Neural cell (in vitro differentiated cells): ENCODE results near the gene RASGRP2. TPM values are rescaled to one million over a fixed set of nuclear protein-coding genes. Genes with fewer than 3 reads are reported as not detected.
A peak's percentile ranks its signal among the peaks of the same experiment; 100 is the strongest.

ENCODE experiments used
- H2AFZ ChIP-seq: fragments of 200-600, 300-800 bp; sonication (generic), shearing (Covaris generic); 2 replicates; pipeline ENCODE4 v1.6.0; 2014; ENCODE audit warnings: low read depth, mild to moderate bottlenecking, antibody characterized with exemption, low read length, moderate library complexity
- H3F3A ChIP-seq: fragments of 200-600 bp; shearing (Covaris generic); 2 replicates; pipeline ENCODE4 v1.6.1; 2016; ENCODE audit warnings: mild to moderate bottlenecking, moderate library complexity, mixed read lengths, antibody characterized with exemption, low read length; ENCODE audit not compliant: insufficient read depth, poor library complexity, severe bottlenecking
- H3K27ac ChIP-seq: fragments of 200-600, 300-800 bp; sonication (generic), shearing (Covaris generic); 2 replicates; pipeline ENCODE4 v1.5.1; 2014; ENCODE audit warnings: mild to moderate bottlenecking, low read length, moderate library complexity
- H3K27me3 ChIP-seq: fragments of 300-800, 200-600 bp; sonication (generic), shearing (Covaris generic); 2 replicates; pipeline ENCODE4 v1.6.0; 2014; ENCODE audit warnings: mild to moderate bottlenecking, low read depth, low read length, moderate library complexity; ENCODE audit not compliant: insufficient read depth
- H3K36me3 ChIP-seq: fragments of 300-800, 200-600 bp; sonication (generic), shearing (Covaris generic); 2 replicates; pipeline ENCODE4 v1.5.1; 2014; ENCODE audit warnings: mild to moderate bottlenecking, antibody characterized with exemption, low read length, moderate library complexity; ENCODE audit not compliant: insufficient read depth
- H3K4me2 ChIP-seq: fragments of 300-800, 200-600 bp; sonication (generic), shearing (Covaris generic); 2 replicates; pipeline ENCODE4 v1.6.0; 2014; ENCODE audit warnings: mild to moderate bottlenecking, low read length
- H3K4me3 ChIP-seq: fragments of 300-800, 200-600 bp; sonication (generic), shearing (Covaris generic); 2 replicates; pipeline ENCODE4 v1.5.1; 2014; ENCODE audit warnings: mild to moderate bottlenecking, low read length, moderate library complexity
- H3K79me2 ChIP-seq: fragments of 200-600 bp; shearing (Covaris generic); replicated peaks from 2 replicates; pipeline ENCODE4 v1.6.0; 2014; ENCODE audit warnings: mild to moderate bottlenecking, low read length, moderate library complexity; ENCODE audit not compliant: insufficient read depth
- H3K9ac ChIP-seq: fragments of 300-800, 200-600 bp; sonication (generic), shearing (Covaris generic); 2 replicates; pipeline ENCODE4 v1.6.1; 2016; ENCODE audit warnings: mild to moderate bottlenecking, low read length, mixed read lengths
- H3K9me2 ChIP-seq: fragments of 200-600 bp; shearing (Covaris generic); 2 replicates; pipeline ENCODE4 v1.6.1; 2016; ENCODE audit warnings: mild to moderate bottlenecking, low read length, mixed read lengths; ENCODE audit not compliant: insufficient read depth
- H3K9me3 ChIP-seq: fragments of 200-600, 300-800 bp; sonication (generic), shearing (Covaris generic); 2 replicates; pipeline ENCODE4 v1.6.1; 2016; ENCODE audit warnings: mild to moderate bottlenecking, mixed run types, low read length, moderate library complexity, mixed read lengths
- H4K20me1 ChIP-seq: fragments of 200-600 bp; shearing (Covaris generic); 2 replicates; pipeline ENCODE4 v1.6.1; 2016; ENCODE audit warnings: mild to moderate bottlenecking, mixed run types; ENCODE audit not compliant: insufficient read depth
- CTCF ChIP-seq: fragments of 450-650 bp; IDR thresholded peaks from 2 replicates; pipeline ENCODE4 v1.5.1; 2014; ENCODE audit warnings: antibody characterized with exemption, mild to moderate bottlenecking, moderate library complexity; ENCODE audit not compliant: poor library complexity, severe bottlenecking
- EP300 ChIP-seq: fragments of 450-650 bp; conservative IDR thresholded peaks from 2 replicates; pipeline ENCODE4 v1.6.1; 2014; ENCODE audit warnings: antibody characterized with exemption, mild to moderate bottlenecking, moderate library complexity; ENCODE audit not compliant: poor library complexity, severe bottlenecking
- EZH2 ChIP-seq: fragments of 200-600, 300-800 bp; shearing (Covaris generic), sonication (generic); IDR thresholded peaks from 2 replicates; pipeline ENCODE4 v1.6.1; 2014; ENCODE audit warnings: antibody characterized with exemption, low read length, borderline replicate concordance, mild to moderate bottlenecking; ENCODE audit not compliant: insufficient read depth, poor library complexity, severe bottlenecking
- MXI1 ChIP-seq: fragments of 450-650 bp; conservative IDR thresholded peaks from 2 replicates; pipeline ENCODE4 v1.6.1; 2014; ENCODE audit warnings: antibody characterized with exemption, mild to moderate bottlenecking; ENCODE audit not compliant: poor library complexity, severe bottlenecking
- POLR2AphosphoS5 ChIP-seq: IDR thresholded peaks from 2 replicates; pipeline ENCODE4 v1.6.1; 2012
- RAD21 ChIP-seq: fragments of 450-650 bp; conservative IDR thresholded peaks from 2 replicates; pipeline ENCODE4 v1.6.1; 2014; ENCODE audit warnings: antibody characterized with exemption, mild to moderate bottlenecking, moderate library complexity
- SMC3 ChIP-seq: fragments of 450-650 bp; conservative IDR thresholded peaks from 2 replicates; pipeline ENCODE4 v1.6.1; 2014; ENCODE audit warnings: antibody characterized with exemption, mild to moderate bottlenecking, moderate library complexity; ENCODE audit not compliant: poor library complexity
- TAF1 ChIP-seq: IDR thresholded peaks from 2 replicates; pipeline ENCODE4 v1.6.1; 2012; ENCODE audit warnings: low read depth
- polyA plus RNA-seq: library from polyadenylated mRNA; depleted of rRNA; stranded (reverse); fragments of >200 nt; gene quantifications from 2 replicates; pipeline ENCODE4 v1.2.3, GENCODE V29; 2014
- TF ChIP-seq, protein P1 (sequence below): IDR thresholded peaks from 2 replicates; pipeline ENCODE4 v1.6.1; 2012; ENCODE audit warnings: borderline replicate concordance

The RASGRP2 gene
- polyA plus RNA-seq, 1 donor from 2014 or later = 4.5 TPM

DNA sequence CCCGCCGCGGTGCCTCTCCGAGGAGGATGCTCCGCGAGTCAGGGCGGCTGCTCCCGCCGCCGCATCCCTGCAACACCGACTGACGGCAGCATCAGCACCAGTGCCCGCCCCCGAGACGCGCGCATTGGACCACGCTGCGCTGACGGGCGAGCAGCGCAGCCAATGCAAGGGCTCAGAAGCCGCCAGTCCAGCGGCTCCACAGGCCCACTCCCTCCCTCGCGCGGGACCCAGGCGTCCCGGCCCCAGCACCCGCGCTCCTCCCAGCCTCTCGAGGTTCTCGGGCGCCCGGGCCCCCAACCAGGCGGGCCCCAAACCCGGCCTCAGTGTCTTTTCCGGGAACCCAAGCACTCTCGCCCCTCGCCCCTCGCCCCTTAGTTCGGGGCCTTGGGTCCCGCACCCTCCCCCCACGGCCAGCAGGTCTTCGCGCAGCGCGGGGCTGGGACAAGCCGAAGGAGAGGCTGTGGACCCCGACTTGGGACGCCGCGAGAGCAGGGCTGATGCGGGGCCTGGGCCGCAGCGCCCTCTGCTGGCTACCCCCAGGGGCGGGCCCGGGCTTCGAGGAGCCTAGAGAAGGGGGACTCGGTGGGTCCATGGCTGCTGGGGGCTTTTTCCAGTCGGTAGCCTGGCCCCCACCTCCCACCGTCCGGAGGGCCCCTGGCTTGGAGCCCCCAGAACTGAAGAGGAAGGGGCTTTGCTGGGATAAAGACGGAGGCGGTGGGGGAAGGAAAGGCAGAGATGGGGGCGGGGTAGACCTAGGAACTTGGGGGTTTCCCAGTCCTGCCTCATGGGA lies 20.6 kb downstream of the RASGRP2 start, which contains the start of gene NRXN2:
NRXN2 (minus strand) TSS at position 81 of the 790 bp plus-strand sequence. CDS start 9,498 bp downstream, outside the sequence.
- H2AFZ ChIP-seq = peak within 1 kb of the TSS; percentile 53
- TF ChIP-seq CTCF = peak; percentile 96
- peak; percentile 69 for TF ChIP-seq TAF1
- no peak for TF ChIP-seq EZH2
- TF ChIP-seq SMC3 = peak; percentile 86
- TF ChIP-seq EP300 = peak; percentile 55
- peak; percentile 52 for TF ChIP-seq MXI1
- TF ChIP-seq RAD21 = peak; percentile 79
- peak; percentile 81 for TF ChIP-seq POLR2AphosphoS5
- TF ChIP-seq, protein P1, sequence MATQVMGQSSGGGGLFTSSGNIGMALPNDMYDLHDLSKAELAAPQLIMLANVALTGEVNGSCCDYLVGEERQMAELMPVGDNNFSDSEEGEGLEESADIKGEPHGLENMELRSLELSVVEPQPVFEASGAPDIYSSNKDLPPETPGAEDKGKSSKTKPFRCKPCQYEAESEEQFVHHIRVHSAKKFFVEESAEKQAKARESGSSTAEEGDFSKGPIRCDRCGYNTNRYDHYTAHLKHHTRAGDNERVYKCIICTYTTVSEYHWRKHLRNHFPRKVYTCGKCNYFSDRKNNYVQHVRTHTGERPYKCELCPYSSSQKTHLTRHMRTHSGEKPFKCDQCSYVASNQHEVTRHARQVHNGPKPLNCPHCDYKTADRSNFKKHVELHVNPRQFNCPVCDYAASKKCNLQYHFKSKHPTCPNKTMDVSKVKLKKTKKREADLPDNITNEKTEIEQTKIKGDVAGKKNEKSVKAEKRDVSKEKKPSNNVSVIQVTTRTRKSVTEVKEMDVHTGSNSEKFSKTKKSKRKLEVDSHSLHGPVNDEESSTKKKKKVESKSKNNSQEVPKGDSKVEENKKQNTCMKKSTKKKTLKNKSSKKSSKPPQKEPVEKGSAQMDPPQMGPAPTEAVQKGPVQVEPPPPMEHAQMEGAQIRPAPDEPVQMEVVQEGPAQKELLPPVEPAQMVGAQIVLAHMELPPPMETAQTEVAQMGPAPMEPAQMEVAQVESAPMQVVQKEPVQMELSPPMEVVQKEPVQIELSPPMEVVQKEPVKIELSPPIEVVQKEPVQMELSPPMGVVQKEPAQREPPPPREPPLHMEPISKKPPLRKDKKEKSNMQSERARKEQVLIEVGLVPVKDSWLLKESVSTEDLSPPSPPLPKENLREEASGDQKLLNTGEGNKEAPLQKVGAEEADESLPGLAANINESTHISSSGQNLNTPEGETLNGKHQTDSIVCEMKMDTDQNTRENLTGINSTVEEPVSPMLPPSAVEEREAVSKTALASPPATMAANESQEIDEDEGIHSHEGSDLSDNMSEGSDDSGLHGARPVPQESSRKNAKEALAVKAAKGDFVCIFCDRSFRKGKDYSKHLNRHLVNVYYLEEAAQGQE = peak; percentile 53
- peak within 1 kb of the TSS; percentile 91 for H3K4me2 ChIP-seq
- H3K4me3 ChIP-seq = peak within 1 kb of the TSS; percentile 91
- no peaks in the 10 kb centered on the region for H3K27me3 ChIP-seq
- H3K79me2 ChIP-seq = peaks cover 43% of the 10 kb centered on the region
- H3K36me3 ChIP-seq = no peaks in the 10 kb centered on the region
- H4K20me1 ChIP-seq = peaks cover 6% of the 10 kb centered on the region
- peak within 1 kb of the TSS; percentile 96 for H3K27ac ChIP-seq
- H3K9me3 ChIP-seq = no peaks in the 10 kb centered on the region
- H3F3A ChIP-seq = no peaks in the 10 kb centered on the region
- H3K9me2 ChIP-seq = no peaks in the 10 kb centered on the region
- peak within 1 kb of the TSS; percentile 97 for H3K9ac ChIP-seq

GRCh38 chr11:64722141-64723065 lies 21.5 kb downstream of the RASGRP2 start:
- peak overlapping the region; percentile 91 for H3K4me2 ChIP-seq

More at GRCh38 chr11:64722141-64723065, 21.5 kb downstream of the RASGRP2 start:
- H3K36me3 ChIP-seq = no peaks in the 10 kb centered on the region
- H3K9me3 ChIP-seq = no peaks in the 10 kb centered on the region
- no peaks in the 10 kb centered on the region for H3F3A ChIP-seq
- H3K27me3 ChIP-seq = no peaks in the 10 kb centered on the region
- H3K9ac ChIP-seq = peak overlapping the region; percentile 97
- H3K79me2 ChIP-seq = peaks cover 52% of the 10 kb centered on the region
- H2AFZ ChIP-seq = no peak overlapping the region
- TF ChIP-seq EP300 = no peak
- TF ChIP-seq CTCF = no peak
- TF ChIP-seq MXI1 = no peak
- peak; percentile 31 for TF ChIP-seq TAF1
- TF ChIP-seq SMC3 = peak; percentile 31
- TF ChIP-seq RAD21 = no peak
- peaks cover 12% of the 10 kb centered on the region for H4K20me1 ChIP-seq
- H3K9me2 ChIP-seq = no peaks in the 10 kb centered on the region
- H3K27ac ChIP-seq = peak overlapping the region; percentile 96
- H3K4me3 ChIP-seq = peak overlapping the region; percentile 91
